ENCODE measurements around the gene PRKAR1B. TPM values are rescaled to one million over a fixed set of nuclear protein-coding genes. Genes with fewer than 3 reads are reported as not detected.

The PRKAR1B gene
- total RNA-seq, 1 experiment from 2014 or later = 27.2 TPM

DNA sequence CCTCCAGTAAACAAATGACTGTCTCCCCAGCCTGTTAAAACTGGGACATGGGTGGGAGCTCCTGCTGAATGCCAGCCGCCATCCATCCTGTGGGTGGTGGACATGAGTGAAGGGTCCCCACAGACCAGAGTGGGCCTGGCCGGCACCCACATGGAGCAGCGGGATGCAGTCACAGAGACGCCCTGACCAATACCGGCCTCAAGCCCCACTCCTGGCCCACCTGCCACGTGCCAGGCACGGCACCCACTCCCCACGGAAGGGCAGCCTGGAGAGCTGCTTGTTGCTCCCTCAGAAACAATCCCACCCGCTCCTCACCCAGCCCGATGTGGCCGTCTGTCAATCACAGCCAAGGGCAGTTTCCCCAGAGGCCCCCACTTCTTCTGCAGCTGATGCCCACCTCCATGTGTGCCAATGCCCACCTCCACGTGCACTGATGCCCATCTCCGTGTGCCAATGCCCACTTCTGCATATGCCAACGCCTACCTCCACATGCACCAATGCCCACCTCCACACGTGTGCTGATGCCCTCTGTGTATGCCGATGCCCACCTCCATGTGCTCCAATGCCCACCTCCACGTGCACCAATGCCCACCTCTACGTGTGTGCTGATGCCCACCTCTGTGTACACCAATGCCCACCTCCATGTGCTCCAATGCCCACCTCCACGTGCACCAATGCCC, 43.4 kb downstream of the PRKAR1B start:
- Histone ChIP-seq H3K9me3 (ENCODE audit: low read depth, low read length, poor library complexity, severe bottlenecking) (peaks cover 27% of the 10 kb centered on the region), H3K27ac (ENCODE audit: low read depth, low read length, poor library complexity, severe bottlenecking) (no peak overlapping the region), H3K4me3 (ENCODE audit: low read depth, low read length, poor library complexity, severe bottlenecking) (no peak overlapping the region), H3K36me3 (ENCODE audit: insufficient read depth, low read length, poor library complexity, severe bottlenecking) (no peaks in the 10 kb centered on the region), H3K27me3 (replicated peaks; ENCODE audit: insufficient read depth, low read depth, low read length, poor library complexity) (no peaks in the 10 kb centered on the region), H3K4me1 (ENCODE audit: insufficient read depth, low read length, poor library complexity, severe bottlenecking) (no peaks in the 10 kb centered on the region)
- CTCF ChIA-PET = no interaction called here
- DNase-seq (ENCODE audit: low spot score) = no peak
- BruUV-seq (replicated peaks) = no TSS peak
- intact Hi-C loops (cut with micrococcal nuclease; ENCODE audit: unreplicated experiment) = no loop called here
- TF ChIP-seq CTCF (conservative IDR thresholded peaks at IDR 0.05; ENCODE audit: low read depth, low read length) = no peak
- no peak for TF ChIP-seq EZH2 (IDR thresholded peaks at IDR 0.05; ENCODE audit: borderline replicate concordance, low read depth, low read length, poor library complexity, severe bottlenecking)
- POLR2A ChIA-PET (ENCODE audit: low non-redundant PET) = interaction anchor here (0.6 kb wide), 1 partner anchor 12 kb away, joined by 17 read pairs; no protein-coding TSS in a partner anchor

DNA sequence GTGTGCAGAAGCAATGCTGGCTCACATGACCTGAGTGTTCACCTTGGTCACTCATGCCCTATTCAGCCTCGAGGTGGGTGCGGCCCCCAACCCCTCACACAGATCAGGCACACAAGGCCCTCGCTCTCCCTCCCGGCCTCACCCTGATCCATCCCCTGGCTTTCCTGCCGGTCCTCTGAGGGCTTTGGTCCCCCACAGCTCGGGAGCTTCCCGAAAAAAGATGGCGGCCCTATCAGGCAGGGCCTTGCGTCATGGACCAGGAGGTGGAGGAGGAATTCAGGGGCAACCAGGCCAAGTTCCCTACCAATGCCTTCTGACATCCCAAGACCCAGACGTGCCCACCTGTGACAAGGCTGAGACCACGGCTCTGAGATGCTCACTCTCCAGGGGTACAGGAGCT, 44.3 kb downstream of the PRKAR1B start:
- Histone ChIP-seq H3K36me3 (ENCODE audit: insufficient read depth, low read length, poor library complexity, severe bottlenecking) (no peaks in the 10 kb centered on the region), H3K9me3 (ENCODE audit: low read depth, low read length, poor library complexity, severe bottlenecking) (peaks cover 23% of the 10 kb centered on the region), H3K4me3 (ENCODE audit: low read depth, low read length, poor library complexity, severe bottlenecking) (no peak overlapping the region), H3K27me3 (replicated peaks; ENCODE audit: insufficient read depth, low read depth, low read length, poor library complexity) (no peaks in the 10 kb centered on the region), H3K4me1 (ENCODE audit: insufficient read depth, low read length, poor library complexity, severe bottlenecking) (no peaks in the 10 kb centered on the region), H3K27ac (ENCODE audit: low read depth, low read length, poor library complexity, severe bottlenecking) (no peak overlapping the region)
- ChIA-PET CTCF (no interaction called here), POLR2A (ENCODE audit: low non-redundant PET) (no interaction called here)
- no peak for TF ChIP-seq EZH2 (IDR thresholded peaks at IDR 0.05; ENCODE audit: borderline replicate concordance, low read depth, low read length, poor library complexity, severe bottlenecking)
- no peak for TF ChIP-seq CTCF (conservative IDR thresholded peaks at IDR 0.05; ENCODE audit: low read depth, low read length)
- intact Hi-C loops (cut with micrococcal nuclease; ENCODE audit: unreplicated experiment) = no loop called here
- no TSS peak for BruUV-seq (replicated peaks)
- DNase-seq (ENCODE audit: low spot score) = no peak

DNA sequence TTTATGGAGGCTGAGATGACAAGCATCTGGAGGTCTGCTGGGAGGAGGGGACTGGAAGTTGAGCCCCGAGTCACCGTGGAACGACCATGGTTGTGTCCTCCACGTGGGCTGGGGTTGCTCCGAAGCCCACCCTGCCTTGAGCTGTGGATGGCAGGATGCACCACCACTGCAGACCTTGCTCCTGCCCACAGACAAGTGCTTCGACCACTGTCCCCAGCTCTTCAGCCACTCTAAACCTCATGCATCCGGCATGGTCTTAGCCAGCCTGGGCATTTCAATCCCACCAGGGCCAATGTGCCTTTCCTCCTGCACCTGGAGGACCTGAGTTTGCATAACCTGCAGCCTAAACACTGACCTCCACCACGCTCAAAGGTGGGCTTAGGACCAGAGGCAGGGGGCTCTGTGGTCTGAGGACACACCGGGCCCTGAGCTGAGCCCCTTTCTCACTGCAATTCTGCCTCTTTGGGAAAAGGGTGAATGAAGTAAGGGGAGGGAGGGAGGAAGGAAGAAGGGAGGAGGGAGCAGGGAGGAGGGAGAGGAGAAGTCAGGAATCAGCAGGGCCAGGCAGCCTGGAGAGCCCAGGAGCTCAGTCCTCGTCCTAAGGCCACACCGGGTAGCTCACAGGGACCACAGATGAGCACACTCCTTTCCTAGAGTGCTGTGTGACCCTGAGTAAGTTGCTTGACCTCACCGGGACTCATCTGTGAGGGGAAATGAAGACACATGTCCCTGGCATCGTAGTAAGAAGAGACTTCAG, 45.4 kb downstream of the PRKAR1B start:
- BruUV-seq (replicated peaks) = no TSS peak

More for the DNA sequence above, 45.4 kb downstream of the PRKAR1B start:
- DNase-seq (ENCODE audit: low spot score) = no peak
- Histone ChIP-seq H3K4me1 (ENCODE audit: insufficient read depth, low read length, poor library complexity, severe bottlenecking) (no peaks in the 10 kb centered on the region), H3K27me3 (replicated peaks; ENCODE audit: insufficient read depth, low read depth, low read length, poor library complexity) (no peaks in the 10 kb centered on the region), H3K4me3 (ENCODE audit: low read depth, low read length, poor library complexity, severe bottlenecking) (no peak overlapping the region), H3K36me3 (ENCODE audit: insufficient read depth, low read length, poor library complexity, severe bottlenecking) (no peaks in the 10 kb centered on the region), H3K9me3 (ENCODE audit: low read depth, low read length, poor library complexity, severe bottlenecking) (peaks cover 22% of the 10 kb centered on the region), H3K27ac (ENCODE audit: low read depth, low read length, poor library complexity, severe bottlenecking) (no peak overlapping the region)
- intact Hi-C loops (cut with micrococcal nuclease; ENCODE audit: unreplicated experiment) = no loop called here
- TF ChIP-seq EZH2 (IDR thresholded peaks at IDR 0.05; ENCODE audit: borderline replicate concordance, low read depth, low read length, poor library complexity, severe bottlenecking) = no peak
- TF ChIP-seq CTCF (conservative IDR thresholded peaks at IDR 0.05; ENCODE audit: low read depth, low read length) = no peak
- CTCF ChIA-PET = no interaction called here
- POLR2A ChIA-PET (ENCODE audit: low non-redundant PET) = interaction anchor here (0.6 kb wide), 1 partner anchor 615 kb away, joined by 3 read pairs; no protein-coding TSS in a partner anchor

All from A673 (cell line).